Thyroid gland (tissue), 4 donors: ENCODE measurements around the gene ZNF823.

Experiments
- POLR2A ChIP-seq, 2 donors: fragments of 450-650 bp; IDR thresholded peaks; one replicate each; pipeline ENCODE4 v1.6.1; 2017; ENCODE audit warnings: antibody characterized with exemption in 2 of 2, mild to moderate bottlenecking in 2 of 2, moderate library complexity in 1 of 2
- TF ChIP-seq, protein P1 (sequence below), 6 experiments: fragments of 200-600 bp in 3 of 6; fragments of 450-650 bp in 3 of 6; sonication (generic) in 3 of 6; IDR thresholded peaks; one replicate each; pipeline ENCODE4 v1.5.1; 2016 to 2019; ENCODE audit warnings: antibody characterized with exemption in 6 of 6, mild to moderate bottlenecking in 2 of 6, inconsistent platforms in 1 of 6, moderate library complexity in 1 of 6

DNA sequence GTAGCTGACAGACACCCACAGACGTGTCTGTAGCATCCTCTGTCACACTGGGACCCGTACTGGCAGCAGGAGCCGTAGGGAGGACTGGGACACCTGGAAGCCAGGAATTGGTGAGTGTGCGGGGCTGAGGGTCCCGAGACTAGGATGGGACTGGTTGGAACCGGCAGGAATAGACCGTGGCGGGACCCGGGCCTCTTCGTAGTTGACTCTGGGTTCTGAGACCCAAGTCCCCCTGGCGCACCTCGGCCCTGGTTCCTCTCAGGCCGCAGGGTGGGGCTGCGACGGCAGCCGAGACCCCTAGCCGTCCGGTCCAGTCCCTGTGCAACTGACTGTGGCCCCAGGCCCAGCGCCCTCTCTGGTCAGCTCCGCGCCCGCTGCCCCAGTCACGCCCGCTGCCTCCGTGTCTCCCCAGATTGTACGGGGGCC lies 64.7 kb downstream of the ZNF823 start:
- TF ChIP-seq, protein P1, sequence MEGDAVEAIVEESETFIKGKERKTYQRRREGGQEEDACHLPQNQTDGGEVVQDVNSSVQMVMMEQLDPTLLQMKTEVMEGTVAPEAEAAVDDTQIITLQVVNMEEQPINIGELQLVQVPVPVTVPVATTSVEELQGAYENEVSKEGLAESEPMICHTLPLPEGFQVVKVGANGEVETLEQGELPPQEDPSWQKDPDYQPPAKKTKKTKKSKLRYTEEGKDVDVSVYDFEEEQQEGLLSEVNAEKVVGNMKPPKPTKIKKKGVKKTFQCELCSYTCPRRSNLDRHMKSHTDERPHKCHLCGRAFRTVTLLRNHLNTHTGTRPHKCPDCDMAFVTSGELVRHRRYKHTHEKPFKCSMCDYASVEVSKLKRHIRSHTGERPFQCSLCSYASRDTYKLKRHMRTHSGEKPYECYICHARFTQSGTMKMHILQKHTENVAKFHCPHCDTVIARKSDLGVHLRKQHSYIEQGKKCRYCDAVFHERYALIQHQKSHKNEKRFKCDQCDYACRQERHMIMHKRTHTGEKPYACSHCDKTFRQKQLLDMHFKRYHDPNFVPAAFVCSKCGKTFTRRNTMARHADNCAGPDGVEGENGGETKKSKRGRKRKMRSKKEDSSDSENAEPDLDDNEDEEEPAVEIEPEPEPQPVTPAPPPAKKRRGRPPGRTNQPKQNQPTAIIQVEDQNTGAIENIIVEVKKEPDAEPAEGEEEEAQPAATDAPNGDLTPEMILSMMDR (IDR thresholded peaks at IDR 0.05), result no peak
- TF ChIP-seq POLR2A (IDR thresholded peaks at IDR 0.05), result no peak
